Fibroblast of lung (primary cell): ENCODE measurements around the gene LMNTD2. TPM values are rescaled to one million over a fixed set of nuclear protein-coding genes. Genes with fewer than 3 reads are reported as not detected.
A peak's percentile ranks its signal among the peaks of the same experiment; 100 is the strongest.

ENCODE experiments used
- DNase-seq, 2 donors: peaks; one replicate each; pipeline versions ENCODE4 v3.0.0 to v3.0.0-alpha.2; 2010; ENCODE audit warnings: low read depth in 2 of 2
- H2AFZ ChIP-seq: 2 replicates; pipeline ENCODE4 v1.5.1; 2012; ENCODE audit warnings: low read length, control low read depth, inconsistent platforms
- H3K27ac ChIP-seq: 2 replicates; pipeline ENCODE4 v1.5.1; 2011; ENCODE audit warnings: low read length, control low read depth; ENCODE audit not compliant: insufficient read depth
- H3K27me3 ChIP-seq: 2 replicates; pipeline ENCODE4 v1.5.1; 2011; ENCODE audit warnings: mild to moderate bottlenecking, low read length; ENCODE audit not compliant: control insufficient read depth, insufficient read depth
- H3K36me3 ChIP-seq: 2 replicates; pipeline ENCODE4 v1.5.1; 2011; ENCODE audit warnings: low read length; ENCODE audit not compliant: control insufficient read depth, insufficient read depth
- H3K4me1 ChIP-seq: 2 replicates; pipeline ENCODE4 v1.5.1; 2011; ENCODE audit warnings: low read length; ENCODE audit not compliant: control insufficient read depth, insufficient read depth; ENCODE audit errors: extremely low read depth
- H3K4me2 ChIP-seq: 2 replicates; pipeline ENCODE4 v1.5.1; 2011; ENCODE audit warnings: low read length, control low read depth; ENCODE audit not compliant: insufficient read depth; ENCODE audit errors: extremely low read depth
- H3K4me3 ChIP-seq, 4 experiments: fragments of 200-600 bp in 1 of 4; sonication (generic) in 1 of 4; replicated peaks in 1 of 4; 2 replicates each; pipeline ENCODE4 v1.5.1; 2011 to 2016; ENCODE audit warnings: low read length in 4 of 4, low read depth in 3 of 4, mild to moderate bottlenecking in 3 of 4, control low read depth in 2 of 4, inconsistent platforms in 1 of 4, mixed read lengths in 1 of 4; ENCODE audit not compliant: insufficient read depth in 1 of 4; ENCODE audit errors: control extremely low read depth in 1 of 4
- H3K79me2 ChIP-seq: 2 replicates; pipeline ENCODE4 v1.5.1; 2012; ENCODE audit warnings: mild to moderate bottlenecking, low read length, inconsistent platforms; ENCODE audit not compliant: control insufficient read depth, insufficient read depth
- H3K9ac ChIP-seq: 2 replicates; pipeline ENCODE4 v1.5.1; 2011; ENCODE audit warnings: mild to moderate bottlenecking, low read length, control low read depth; ENCODE audit not compliant: insufficient read depth
- H3K9me3 ChIP-seq: 2 replicates; pipeline ENCODE4 v1.5.1; 2012; ENCODE audit warnings: low read depth, low read length; ENCODE audit not compliant: control insufficient read depth, insufficient read depth
- H4K20me1 ChIP-seq: 2 replicates; pipeline ENCODE4 v1.5.1; 2011; ENCODE audit warnings: low read length; ENCODE audit not compliant: control insufficient read depth, insufficient read depth; ENCODE audit errors: extremely low read depth
- CTCF ChIP-seq, 2 donors: IDR thresholded peaks in 1 of 2; conservative IDR thresholded peaks in 1 of 2; 1 replicate in 1 of 2; 2 replicates in 1 of 2; pipeline ENCODE4 v1.5.1; 2011 to 2012; ENCODE audit warnings: low read length in 2 of 2, control low read depth in 1 of 2, inconsistent platforms in 1 of 2, low read depth in 1 of 2, mild to moderate bottlenecking in 1 of 2
- EZH2 ChIP-seq: IDR thresholded peaks from 2 replicates; pipeline ENCODE4 v1.5.1; 2012; ENCODE audit warnings: low read length, control low read depth, mild to moderate bottlenecking; ENCODE audit errors: missing control alignments
- polyA plus RNA-seq, 2 donors: library from polyadenylated mRNA; depleted of rRNA in 1 of 2; stranded (reverse) in 1 of 2; unstranded in 1 of 2; fragments of >200 nt; gene quantifications; 2 replicates each; pipeline ENCODE4 v1.2.1, GENCODE V29; 2011 to 2012; ENCODE audit warnings: missing spikeins in 1 of 2
- total RNA-seq: library from RNA; depleted of rRNA; stranded (reverse); fragments of >200 nt; gene quantifications from 2 replicates; pipeline ENCODE4 v1.2.1, GENCODE V29; 2014

LMNTD2 gene
- total and polyA plus RNA-seq, 2 donors (not counting 1 experiment from before 2014, with no cell fraction given), result 0.08 to 0.17 TPM

- no peak overlapping the region for H3K4me2 ChIP-seq
- peaks cover 2% of the 10 kb centered on the region for H3K4me1 ChIP-seq
- H3K9me3 ChIP-seq, result no peaks in the 10 kb centered on the region
- peaks cover 33% of the 10 kb centered on the region for H3K27me3 ChIP-seq
- H3K9ac ChIP-seq, result no peak overlapping the region
- no peaks in the 10 kb centered on the region for H3K79me2 ChIP-seq
- no peak for DNase-seq
- H3K36me3 ChIP-seq, result no peaks in the 10 kb centered on the region
- H3K27ac ChIP-seq, result no peak overlapping the region
- H4K20me1 ChIP-seq, result no peaks in the 10 kb centered on the region
- H3K4me3 ChIP-seq, result no peak overlapping the region
- no peak overlapping the region for H2AFZ ChIP-seq
- TF ChIP-seq EZH2, result peak; percentile 76
- TF ChIP-seq CTCF (conservative IDR thresholded peaks at IDR 0.05 in 1 of 2, IDR thresholded peaks at IDR 0.05 in 1 of 2; ENCODE audit: low read depth in 1 of 2, low read length in 2 of 2), result peak in 1 of 2 donors; percentile 1
These were observed 5.2 kb downstream of the LMNTD2 start for GRCh38 chr11:555227-555779.

- peak; percentile 23 to 35 for DNase-seq
- Histone ChIP-seq H3K36me3 (no peaks in the 10 kb centered on the region), H3K9ac (no peak overlapping the region), H2AFZ (no peak overlapping the region), H3K27ac (no peak overlapping the region), H3K9me3 (no peaks in the 10 kb centered on the region), H3K4me3 (no peak overlapping the region), H3K79me2 (no peaks in the 10 kb centered on the region), H4K20me1 (no peaks in the 10 kb centered on the region), H3K4me1 (no peaks in the 10 kb centered on the region), H3K4me2 (no peak overlapping the region), H3K27me3 (peaks cover 33% of the 10 kb centered on the region)
- TF ChIP-seq EZH2 (no peak), CTCF (conservative IDR thresholded peaks at IDR 0.05 in 1 of 2, IDR thresholded peaks at IDR 0.05 in 1 of 2; ENCODE audit: low read depth in 1 of 2, low read length in 2 of 2) (peak; percentile 29 to 48)
These were observed 5.9 kb downstream of the LMNTD2 start for GRCh38 chr11:554428-555226.

- no peaks in the 10 kb centered on the region for H3K4me1 ChIP-seq
- no peak for DNase-seq
- TF ChIP-seq CTCF (conservative IDR thresholded peaks at IDR 0.05 in 1 of 2, IDR thresholded peaks at IDR 0.05 in 1 of 2; ENCODE audit: low read depth in 1 of 2, low read length in 2 of 2), result no peak
These were observed 6.6 kb downstream of the LMNTD2 start for GRCh38 chr11:553988-554340.

More at GRCh38 chr11:553988-554340, 6.6 kb downstream of the LMNTD2 start:
- H3K9me3 ChIP-seq, result no peaks in the 10 kb centered on the region
- H3K36me3 ChIP-seq, result no peaks in the 10 kb centered on the region
- H3K9ac ChIP-seq, result no peak overlapping the region
- no peak overlapping the region for H3K27ac ChIP-seq
- H2AFZ ChIP-seq, result no peak overlapping the region
- peaks cover 33% of the 10 kb centered on the region for H3K27me3 ChIP-seq
- no peaks in the 10 kb centered on the region for H4K20me1 ChIP-seq
- H3K4me3 ChIP-seq, result no peak overlapping the region
- no peak overlapping the region for H3K4me2 ChIP-seq
- H3K79me2 ChIP-seq, result no peaks in the 10 kb centered on the region
